GM23338 (cell line): ENCODE measurements around the gene FNDC10.

Source experiments
- CREB1 ChIP-seq: fragments of 250-450 bp; sonication (Bioruptor Pico); IDR thresholded peaks from 2 replicates; pipeline ENCODE4 v1.5.0; 2020; ENCODE audit warnings: low read depth, mild to moderate bottlenecking, moderate library complexity
- CTCF ChIP-seq, 2 experiments: fragments of 200-600 bp in 1 of 2; sonication (generic) in 1 of 2; conservative IDR thresholded peaks; 2 replicates each; pipeline versions ENCODE4 v1.5.1 to v1.6.1; 2016 to 2017; ENCODE audit warnings: antibody characterized with exemption in 2 of 2, low read depth in 2 of 2, mild to moderate bottlenecking in 2 of 2, moderate library complexity in 1 of 2
- EZH2 ChIP-seq: fragments of 200-600 bp; sonication (generic); IDR thresholded peaks from one replicate; pipeline ENCODE4 v1.8.0; 2017; ENCODE audit warnings: antibody characterized with exemption, mild to moderate bottlenecking, low read depth; ENCODE audit not compliant: unreplicated experiment
- EZH2phosphoT487 ChIP-seq: fragments of 200-600 bp; sonication (generic); IDR thresholded peaks from one replicate; pipeline ENCODE4 v1.8.1; 2018; ENCODE audit warnings: antibody characterized with exemption; ENCODE audit not compliant: unreplicated experiment
- JUNB ChIP-seq: IDR thresholded peaks from one replicate; pipeline ENCODE4 v1.6.1; 2016; ENCODE audit warnings: antibody characterized with exemption; ENCODE audit not compliant: unreplicated experiment
- NANOG ChIP-seq: IDR thresholded peaks from 2 replicates; pipeline ENCODE4 v1.6.1; 2016; ENCODE audit warnings: antibody characterized with exemption, borderline replicate concordance
- POLR2AphosphoS5 ChIP-seq: IDR thresholded peaks from 2 replicates; pipeline ENCODE4 v1.6.1; 2016; ENCODE audit warnings: antibody characterized with exemption, low read depth
- REST ChIP-seq: IDR thresholded peaks from one replicate; pipeline ENCODE4 v1.6.1; 2018; ENCODE audit warnings: antibody characterized with exemption; ENCODE audit not compliant: unreplicated experiment
- STAT1 ChIP-seq: IDR thresholded peaks from one replicate; pipeline ENCODE4 v1.6.1; 2016; ENCODE audit warnings: antibody characterized with exemption; ENCODE audit not compliant: unreplicated experiment
- TF ChIP-seq, protein P1 (sequence below): IDR thresholded peaks from 2 replicates; pipeline ENCODE4 v1.6.1; 2016; ENCODE audit warnings: antibody characterized with exemption
- TF ChIP-seq, protein P2 (sequence below): fragments of 250-450 bp; sonication (Bioruptor Pico); IDR thresholded peaks from 2 replicates; pipeline ENCODE4 v1.5.0; 2020; ENCODE audit warnings: mild to moderate bottlenecking, moderate library complexity

- TF ChIP-seq CTCF (conservative IDR thresholded peaks at IDR 0.05; ENCODE audit: low read depth in 2 of 2) (no peak), REST (no peak), EZH2 (no peak), POLR2AphosphoS5 (no peak; the same call in 1 of the 2 replicates), EZH2phosphoT487 (no peak), JUNB (no peak), CREB1 (no peak), STAT1 (no peak), NANOG (no peak)
- TF ChIP-seq, protein P1, sequence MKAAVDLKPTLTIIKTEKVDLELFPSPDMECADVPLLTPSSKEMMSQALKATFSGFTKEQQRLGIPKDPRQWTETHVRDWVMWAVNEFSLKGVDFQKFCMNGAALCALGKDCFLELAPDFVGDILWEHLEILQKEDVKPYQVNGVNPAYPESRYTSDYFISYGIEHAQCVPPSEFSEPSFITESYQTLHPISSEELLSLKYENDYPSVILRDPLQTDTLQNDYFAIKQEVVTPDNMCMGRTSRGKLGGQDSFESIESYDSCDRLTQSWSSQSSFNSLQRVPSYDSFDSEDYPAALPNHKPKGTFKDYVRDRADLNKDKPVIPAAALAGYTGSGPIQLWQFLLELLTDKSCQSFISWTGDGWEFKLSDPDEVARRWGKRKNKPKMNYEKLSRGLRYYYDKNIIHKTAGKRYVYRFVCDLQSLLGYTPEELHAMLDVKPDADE, result no peak
- TF ChIP-seq, protein P2, sequence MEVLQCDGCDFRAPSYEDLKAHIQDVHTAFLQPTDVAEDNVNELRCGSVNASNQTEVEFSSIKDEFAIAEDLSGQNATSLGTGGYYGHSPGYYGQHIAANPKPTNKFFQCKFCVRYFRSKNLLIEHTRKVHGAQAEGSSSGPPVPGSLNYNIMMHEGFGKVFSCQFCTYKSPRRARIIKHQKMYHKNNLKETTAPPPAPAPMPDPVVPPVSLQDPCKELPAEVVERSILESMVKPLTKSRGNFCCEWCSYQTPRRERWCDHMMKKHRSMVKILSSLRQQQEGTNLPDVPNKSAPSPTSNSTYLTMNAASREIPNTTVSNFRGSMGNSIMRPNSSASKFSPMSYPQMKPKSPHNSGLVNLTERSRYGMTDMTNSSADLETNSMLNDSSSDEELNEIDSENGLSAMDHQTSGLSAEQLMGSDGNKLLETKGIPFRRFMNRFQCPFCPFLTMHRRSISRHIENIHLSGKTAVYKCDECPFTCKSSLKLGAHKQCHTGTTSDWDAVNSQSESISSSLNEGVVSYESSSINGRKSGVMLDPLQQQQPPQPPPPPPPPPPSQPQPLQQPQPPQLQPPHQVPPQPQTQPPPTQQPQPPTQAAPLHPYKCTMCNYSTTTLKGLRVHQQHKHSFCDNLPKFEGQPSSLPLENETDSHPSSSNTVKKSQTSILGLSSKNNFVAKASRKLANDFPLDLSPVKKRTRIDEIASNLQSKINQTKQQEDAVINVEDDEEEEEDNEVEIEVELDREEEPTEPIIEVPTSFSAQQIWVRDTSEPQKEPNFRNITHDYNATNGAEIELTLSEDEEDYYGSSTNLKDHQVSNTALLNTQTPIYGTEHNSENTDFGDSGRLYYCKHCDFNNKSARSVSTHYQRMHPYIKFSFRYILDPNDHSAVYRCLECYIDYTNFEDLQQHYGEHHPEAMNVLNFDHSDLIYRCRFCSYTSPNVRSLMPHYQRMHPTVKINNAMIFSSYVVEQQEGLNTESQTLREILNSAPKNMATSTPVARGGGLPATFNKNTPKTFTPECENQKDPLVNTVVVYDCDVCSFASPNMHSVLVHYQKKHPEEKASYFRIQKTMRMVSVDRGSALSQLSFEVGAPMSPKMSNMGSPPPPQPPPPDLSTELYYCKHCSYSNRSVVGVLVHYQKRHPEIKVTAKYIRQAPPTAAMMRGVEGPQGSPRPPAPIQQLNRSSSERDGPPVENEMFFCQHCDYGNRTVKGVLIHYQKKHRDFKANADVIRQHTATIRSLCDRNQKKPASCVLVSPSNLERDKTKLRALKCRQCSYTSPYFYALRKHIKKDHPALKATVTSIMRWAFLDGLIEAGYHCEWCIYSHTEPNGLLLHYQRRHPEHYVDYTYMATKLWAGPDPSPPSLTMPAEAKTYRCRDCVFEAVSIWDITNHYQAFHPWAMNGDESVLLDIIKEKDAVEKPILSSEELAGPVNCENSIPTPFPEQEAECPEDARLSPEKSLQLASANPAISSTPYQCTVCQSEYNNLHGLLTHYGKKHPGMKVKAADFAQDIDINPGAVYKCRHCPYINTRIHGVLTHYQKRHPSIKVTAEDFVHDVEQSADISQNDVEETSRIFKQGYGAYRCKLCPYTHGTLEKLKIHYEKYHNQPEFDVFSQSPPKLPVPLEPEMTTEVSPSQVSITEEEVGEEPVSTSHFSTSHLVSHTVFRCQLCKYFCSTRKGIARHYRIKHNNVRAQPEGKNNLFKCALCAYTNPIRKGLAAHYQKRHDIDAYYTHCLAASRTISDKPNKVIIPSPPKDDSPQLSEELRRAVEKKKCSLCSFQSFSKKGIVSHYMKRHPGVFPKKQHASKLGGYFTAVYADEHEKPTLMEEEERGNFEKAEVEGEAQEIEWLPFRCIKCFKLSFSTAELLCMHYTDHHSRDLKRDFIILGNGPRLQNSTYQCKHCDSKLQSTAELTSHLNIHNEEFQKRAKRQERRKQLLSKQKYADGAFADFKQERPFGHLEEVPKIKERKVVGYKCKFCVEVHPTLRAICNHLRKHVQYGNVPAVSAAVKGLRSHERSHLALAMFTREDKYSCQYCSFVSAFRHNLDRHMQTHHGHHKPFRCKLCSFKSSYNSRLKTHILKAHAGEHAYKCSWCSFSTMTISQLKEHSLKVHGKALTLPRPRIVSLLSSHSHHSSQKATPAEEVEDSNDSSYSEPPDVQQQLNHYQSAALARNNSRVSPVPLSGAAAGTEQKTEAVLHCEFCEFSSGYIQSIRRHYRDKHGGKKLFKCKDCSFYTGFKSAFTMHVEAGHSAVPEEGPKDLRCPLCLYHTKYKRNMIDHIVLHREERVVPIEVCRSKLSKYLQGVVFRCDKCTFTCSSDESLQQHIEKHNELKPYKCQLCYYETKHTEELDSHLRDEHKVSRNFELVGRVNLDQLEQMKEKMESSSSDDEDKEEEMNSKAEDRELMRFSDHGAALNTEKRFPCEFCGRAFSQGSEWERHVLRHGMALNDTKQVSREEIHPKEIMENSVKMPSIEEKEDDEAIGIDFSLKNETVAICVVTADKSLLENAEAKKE (CRISPR knock-in tag), result no peak
Observed at GRCh38 chr1:1629430-1630190, 29.7 kb upstream of the FNDC10 start.
